CD14-positive monocyte (primary cell): ENCODE results near the gene CNTN6. TPM values are rescaled to one million over a fixed set of nuclear protein-coding genes. Genes with fewer than 3 reads are reported as not detected.

Experiments
- DNase-seq, 3 donors: peaks; one replicate each; pipeline ENCODE4 v3.0.0-alpha.2; 2011 to 2022
- H2AFZ ChIP-seq: 2 replicates; pipeline ENCODE4 v1.6.0; 2012; ENCODE audit warnings: mild to moderate bottlenecking, low read depth, low read length, inconsistent platforms; ENCODE audit not compliant: insufficient read depth, poor library complexity, severe bottlenecking
- H3K27ac ChIP-seq, 2 donors: 1 replicate in 1 of 2; 2 replicates in 1 of 2; pipeline ENCODE4 v1.5.1; 2012 to 2013; ENCODE audit warnings: low read length in 2 of 2, control low read depth in 1 of 2, inconsistent platforms in 1 of 2, low read depth in 1 of 2, mild to moderate bottlenecking in 1 of 2
- H3K27me3 ChIP-seq, 2 donors: one replicate each; pipeline versions ENCODE4 v1.6.0 to v1.6.1; 2011 to 2013; ENCODE audit warnings: low read length in 2 of 2; ENCODE audit not compliant: control insufficient read depth in 2 of 2, insufficient read depth in 2 of 2
- H3K36me3 ChIP-seq, 2 donors: replicated peaks in 1 of 2; 1 replicate in 1 of 2; 2 replicates in 1 of 2; pipeline versions ENCODE4 v1.5.1 to v1.6.1; 2012 to 2013; ENCODE audit warnings: low read length in 2 of 2, control low read depth in 1 of 2, inconsistent platforms in 1 of 2, mild to moderate bottlenecking in 1 of 2; ENCODE audit not compliant: insufficient read depth in 2 of 2, control insufficient read depth in 1 of 2
- H3K4me1 ChIP-seq, 2 donors: 1 replicate in 1 of 2; 2 replicates in 1 of 2; pipeline versions ENCODE4 v1.5.1 to v1.6.1; 2012 to 2013; ENCODE audit warnings: low read length in 2 of 2, control low read depth in 1 of 2, inconsistent platforms in 1 of 2, mild to moderate bottlenecking in 1 of 2, moderate library complexity in 1 of 2; ENCODE audit not compliant: insufficient read depth in 2 of 2, control insufficient read depth in 1 of 2
- H3K4me2 ChIP-seq: replicated peaks from 2 replicates; pipeline ENCODE3; 2012; ENCODE audit warnings: low read length, moderate library complexity, mild to moderate bottlenecking; ENCODE audit not compliant: poor library complexity, severe bottlenecking; ENCODE audit errors: extremely low read depth
- H3K4me3 ChIP-seq, 3 experiments: fragments of 200-600 bp in 1 of 3; sonication (generic) in 1 of 3; replicated peaks in 1 of 3; 1 replicate in 2 of 3; 2 replicates in 1 of 3; pipeline ENCODE4 v1.5.1; 2011 to 2013; ENCODE audit warnings: low read length in 3 of 3, mild to moderate bottlenecking in 3 of 3, control low read depth in 2 of 3, low read depth in 2 of 3, inconsistent platforms in 1 of 3, moderate library complexity in 1 of 3
- H3K79me2 ChIP-seq: 2 replicates; pipeline ENCODE4 v1.6.0; 2012; ENCODE audit warnings: mild to moderate bottlenecking, control low read depth, inconsistent platforms, low read length, moderate library complexity; ENCODE audit not compliant: insufficient read depth
- H3K9ac ChIP-seq: 2 replicates; pipeline ENCODE4 v1.6.0; 2017; ENCODE audit warnings: low read length, mild to moderate bottlenecking; ENCODE audit not compliant: insufficient read depth, poor library complexity, severe bottlenecking
- H3K9me3 ChIP-seq, 2 donors: replicated peaks in 1 of 2; 1 replicate in 1 of 2; 2 replicates in 1 of 2; pipeline versions ENCODE4 v1.5.1 to v1.6.1; 2012 to 2013; ENCODE audit warnings: low read length in 2 of 2, control low read depth in 1 of 2; ENCODE audit not compliant: control insufficient read depth in 1 of 2, insufficient read depth in 1 of 2
- H4K20me1 ChIP-seq: 2 replicates; pipeline ENCODE4 v1.6.0; 2012; ENCODE audit warnings: mild to moderate bottlenecking, low read length, control low read depth, moderate library complexity; ENCODE audit not compliant: insufficient read depth
- H3K27ac Mint-ChIP-seq, 7 donors: one replicate each; pipeline ENCODE4 v1.8.0; 2020; ENCODE audit warnings: mild to moderate bottlenecking in 7 of 7, mixed read lengths in 7 of 7, moderate library complexity in 6 of 7, inconsistent platforms in 2 of 7
- H3K27me3 Mint-ChIP-seq, 3 donors: one replicate each; pipeline ENCODE4 v1.8.0; 2021 to 2022; ENCODE audit warnings: low read depth in 3 of 3, mild to moderate bottlenecking in 3 of 3, mixed read lengths in 3 of 3, moderate library complexity in 3 of 3, inconsistent platforms in 1 of 3
- H3K36me3 Mint-ChIP-seq, 2 donors: one replicate each; pipeline ENCODE4 v1.8.0; 2020; ENCODE audit warnings: mixed read lengths in 2 of 2, inconsistent platforms in 1 of 2, mild to moderate bottlenecking in 1 of 2
- H3K4me1 Mint-ChIP-seq: one replicate; pipeline ENCODE4 v1.8.0; 2020; ENCODE audit warnings: mild to moderate bottlenecking, mixed read lengths
- H3K4me3 Mint-ChIP-seq, 2 donors: one replicate each; pipeline ENCODE4 v1.8.0; 2020; ENCODE audit warnings: mild to moderate bottlenecking in 2 of 2, mixed read lengths in 2 of 2, moderate library complexity in 1 of 2
- H3K9me3 Mint-ChIP-seq, 7 donors: one replicate each; pipeline ENCODE4 v1.8.0; 2020 to 2022; ENCODE audit warnings: mixed read lengths in 7 of 7, mild to moderate bottlenecking in 6 of 7, moderate library complexity in 6 of 7, inconsistent platforms in 2 of 7
- CTCF ChIP-seq: fragments of 200-600 bp; IDR thresholded peaks from one replicate; pipeline ENCODE4 v1.8.0; 2022; ENCODE audit warnings: antibody characterized with exemption, mild to moderate bottlenecking
- WGBS: methylation state at CpG from one replicate; pipeline ENCODE4 v1.1.5; 2013; ENCODE audit warnings: missing lambda C conversion rate; ENCODE audit not compliant: insufficient coverage; 5-methylcytosine and 5-hydroxymethylcytosine counted together
- intact Hi-C, 2 donors: fragments of 100-400 bp; cut with micrococcal nuclease; formaldehyde crosslinking; loops; one replicate each; pipeline versions ENCODE4 v1.15.0 to v1.15.1; 2023
- polyA plus RNA-seq, 3 donors: library from polyadenylated mRNA; depleted of rRNA in 1 of 3; unstranded in 2 of 3; stranded (reverse) in 1 of 3; fragments of 300-500 nt in 2 of 3; fragments of >200 nt in 1 of 3; fragmentation: Illumina TruSeq in 2 of 3; gene quantifications; 1 replicate in 2 of 3; 2 replicates in 1 of 3; pipeline ENCODE4 v1.2.3, GENCODE V29; 2012 to 2021

The CNTN6 gene
- polyA plus RNA-seq, 3 donors: not detected

- DNase-seq: no peak
- Histone ChIP-seq H3K4me1 (no peaks in the 10 kb centered on the region), H4K20me1 (no peaks in the 10 kb centered on the region), H3K79me2 (no peaks in the 10 kb centered on the region), H3K9me3 (peaks cover 0 to 4% of the 10 kb centered on the region in 2 donors), H2AFZ (no peak overlapping the region), H3K4me2 (no peak overlapping the region), H3K36me3 (no peaks in the 10 kb centered on the region), H3K27ac (no peak overlapping the region), H3K27me3 (no peaks in the 10 kb centered on the region), H3K4me3 (no peak overlapping the region), H3K9ac (no peak overlapping the region)
- H3K9me3 Mint-ChIP-seq: peaks cover 0 to 7% (median 0%) of the 10 kb centered on the region in 7 donors
- no peak overlapping the region for H3K27ac Mint-ChIP-seq
- H3K36me3 Mint-ChIP-seq: no peaks in the 10 kb centered on the region
- no peak for TF ChIP-seq CTCF
- no peaks in the 10 kb centered on the region for H3K4me1 Mint-ChIP-seq
- no peak overlapping the region for H3K4me3 Mint-ChIP-seq
- 92% methylated on average over 2 of the region's 5 CpGs for WGBS
- peaks cover 0 to 2% (median 0%) of the 10 kb centered on the region in 3 donors for H3K27me3 Mint-ChIP-seq
- intact Hi-C loops: no loop called here
These were observed 201.8 kb downstream of the CNTN6 start for GRCh38 chr3:1294586-1294985.

DNA sequence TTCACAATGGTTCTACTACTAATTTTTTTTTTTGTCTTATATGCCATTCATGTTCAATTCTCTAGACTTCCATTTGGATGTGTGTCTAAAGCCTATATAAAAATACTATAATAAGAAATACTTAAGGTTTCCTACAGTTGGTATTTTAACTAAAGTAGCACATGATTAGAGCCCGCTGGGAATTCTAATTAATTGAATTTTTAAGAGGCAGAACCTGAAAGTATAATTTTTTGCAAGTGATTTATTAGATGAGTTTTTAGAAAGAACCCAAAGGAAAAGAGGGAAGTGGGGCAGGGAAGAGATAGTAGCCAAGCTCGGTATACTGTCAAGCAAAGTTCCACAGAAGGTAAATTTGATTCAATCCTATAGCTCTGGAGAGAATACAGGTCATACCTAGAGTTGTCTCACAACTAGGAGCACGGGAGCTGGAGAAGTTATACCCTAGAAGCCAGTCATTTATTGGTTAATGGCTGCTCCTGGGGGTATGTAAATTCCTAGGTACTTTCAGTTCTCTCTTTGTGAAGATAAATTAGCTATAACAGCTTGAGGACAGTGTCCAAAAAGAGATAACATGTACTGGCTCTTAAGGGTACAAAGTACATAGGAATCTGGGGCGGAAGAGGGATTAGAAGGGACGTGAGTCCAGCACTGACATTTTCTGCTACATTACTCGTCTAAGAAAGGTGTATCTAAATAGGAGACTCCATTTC lies 225.6 kb downstream of the CNTN6 start:
- H3K4me3 ChIP-seq: no peak overlapping the region
- no peak overlapping the region for H2AFZ ChIP-seq
- H3K79me2 ChIP-seq: no peaks in the 10 kb centered on the region
- 58% methylated on average over 5 of the region's 6 CpGs for WGBS
- no peaks in the 10 kb centered on the region for H3K9me3 ChIP-seq
- H3K36me3 ChIP-seq: no peaks in the 10 kb centered on the region
- no peaks in the 10 kb centered on the region for H3K4me1 ChIP-seq
- H4K20me1 ChIP-seq: no peaks in the 10 kb centered on the region
- Mint-ChIP-seq H3K27ac (no peak overlapping the region), H3K27me3 (no peaks in the 10 kb centered on the region), H3K4me3 (no peak overlapping the region), H3K36me3 (no peaks in the 10 kb centered on the region), H3K4me1 (no peaks in the 10 kb centered on the region), H3K9me3 (peaks cover 0 to 4% (median 0%) of the 10 kb centered on the region in 7 donors)
- intact Hi-C loops: no loop called here
- H3K27ac ChIP-seq: no peak overlapping the region
- no peak for TF ChIP-seq CTCF
- H3K9ac ChIP-seq: no peak overlapping the region
- no peak for DNase-seq
- H3K27me3 ChIP-seq: no peaks in the 10 kb centered on the region
- no peak overlapping the region for H3K4me2 ChIP-seq
